NCI-H2171 (cell line): ENCODE measurements around the gene GNGT1.

Experiments used
- DNase-seq: peaks from one replicate; lab custom pipeline; 2025; lab: John Stamatoyannopoulos, UW

Gene GNGT1

GRCh38 chr7:93943816-93944540 lies 37.6 kb downstream of the GNGT1 start:
- no peak for DNase-seq

- no peak for DNase-seq
Observed at GRCh38 chr7:93944673-93945072, 38.3 kb downstream of the GNGT1 start.

GRCh38 chr7:93945083-93945482 lies 38.7 kb downstream of the GNGT1 start:
- DNase-seq: no peak

DNA sequence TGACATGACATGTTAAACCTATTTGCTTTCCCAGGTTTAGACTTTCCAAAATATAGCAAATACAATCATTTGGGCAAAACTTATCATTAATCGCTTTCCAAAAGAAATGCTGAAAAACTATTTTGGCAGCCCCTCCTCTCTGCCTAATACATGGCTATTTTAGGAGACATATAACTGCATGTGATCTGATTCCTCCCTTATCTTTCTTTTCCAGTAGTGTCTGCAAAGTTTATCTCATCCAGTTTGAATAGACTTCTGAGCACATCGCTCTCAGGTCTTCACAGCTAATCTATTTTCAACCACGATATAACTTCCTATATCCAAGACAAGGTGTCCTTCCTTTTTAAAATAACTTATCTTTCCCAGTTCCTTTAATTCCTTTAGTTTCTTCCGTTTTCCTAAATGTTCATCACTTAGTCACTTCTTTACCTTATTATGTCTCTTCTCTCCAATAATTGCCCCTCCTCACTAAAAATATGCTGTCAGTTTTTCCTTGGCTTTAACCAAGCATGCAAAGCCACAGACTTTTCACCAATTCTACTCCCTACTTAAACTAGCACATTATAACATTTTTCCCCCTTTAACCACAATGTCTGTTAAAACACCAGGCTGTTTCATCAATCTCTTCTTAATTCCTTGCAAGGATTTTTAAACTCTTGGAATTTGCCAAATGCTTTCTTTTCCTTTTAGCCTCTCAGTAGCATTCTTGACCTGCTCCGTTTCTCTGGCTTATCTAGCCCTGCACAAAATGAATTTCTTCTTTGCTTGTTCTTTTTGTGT lies 39.6 kb downstream of the GNGT1 start:
- no peak for DNase-seq

DNA sequence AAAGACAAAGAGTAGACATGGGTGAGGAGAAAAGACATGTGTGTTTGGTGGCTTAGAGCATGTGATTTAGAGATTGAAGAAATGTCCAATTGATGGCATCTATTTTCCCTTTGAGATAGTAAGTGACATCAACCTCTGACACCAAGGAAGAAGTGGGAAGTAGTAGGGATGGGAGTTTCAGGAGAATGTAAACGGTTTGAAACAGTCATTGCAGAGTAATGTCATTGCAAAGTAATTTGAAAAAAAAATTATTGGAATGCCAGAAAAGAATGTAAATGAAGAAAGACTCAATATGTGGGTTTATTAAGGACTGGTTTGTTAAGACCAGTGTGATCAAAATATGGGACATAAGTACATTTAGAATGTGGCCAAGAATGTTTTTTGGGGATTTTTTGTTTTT lies 41.7 kb downstream of the GNGT1 start:
- no peak for DNase-seq

DNA sequence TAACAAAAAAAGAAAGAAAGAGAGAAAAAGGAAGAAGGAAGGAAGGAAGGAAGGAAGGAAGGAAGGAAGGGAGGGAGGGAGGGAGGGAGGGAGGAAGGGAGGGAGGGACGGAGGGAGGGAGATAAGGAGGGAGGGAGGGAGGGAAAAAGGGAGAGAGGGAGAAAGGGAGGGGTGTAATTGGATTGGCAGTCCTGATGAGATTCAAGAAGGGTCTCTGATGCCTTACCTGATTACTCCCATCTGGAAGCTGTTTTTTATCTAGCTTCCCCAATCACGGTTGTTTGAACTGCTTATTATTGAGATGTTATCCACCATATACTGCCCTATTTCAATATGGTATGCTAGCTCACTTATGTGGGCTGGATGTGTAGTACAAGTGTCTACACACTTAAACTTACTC lies 42.5 kb downstream of the GNGT1 start:
- no peak for DNase-seq

DNA sequence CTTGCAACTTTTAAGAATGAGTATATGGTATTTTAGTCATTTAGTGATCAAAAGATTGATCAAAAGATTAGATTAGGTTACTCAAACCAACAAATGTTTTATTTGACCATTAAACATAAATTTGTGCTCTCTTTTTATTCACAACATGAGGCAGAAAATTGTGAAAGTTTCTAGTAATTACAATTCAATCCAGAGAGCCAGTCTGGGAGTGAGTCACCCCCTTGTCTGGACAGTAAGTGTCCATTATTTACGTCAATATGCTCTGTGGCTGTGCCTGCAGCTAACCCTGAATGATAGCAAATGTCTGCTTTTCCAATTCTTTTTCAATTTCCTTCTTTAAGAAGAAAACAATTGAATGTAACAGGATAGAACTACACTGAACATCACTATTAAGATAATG lies 43.1 kb downstream of the GNGT1 start:
- no peak for DNase-seq

- DNase-seq: no peak
Observed at GRCh38 chr7:93955304-93955703, 48.9 kb downstream of the GNGT1 start.

DNA sequence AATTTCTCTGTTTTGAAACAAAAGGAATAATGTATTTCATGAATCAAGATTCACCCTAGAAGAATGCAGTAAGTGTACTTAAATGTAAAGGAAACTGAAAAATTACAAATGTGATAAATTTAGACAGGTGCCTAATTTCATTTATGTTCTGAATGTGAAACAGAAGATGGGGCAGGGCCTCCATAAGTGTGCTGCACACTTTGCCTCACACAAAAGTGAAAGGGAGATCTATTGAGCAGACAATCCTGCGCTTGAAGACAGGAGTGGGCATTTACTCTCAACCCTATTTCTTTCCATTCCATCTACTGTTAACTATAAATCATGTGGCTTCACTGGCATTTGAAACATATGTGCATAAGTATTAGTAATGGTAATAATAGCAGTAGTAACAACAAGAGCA lies 51.4 kb downstream of the GNGT1 start:
- no peak for DNase-seq

DNA sequence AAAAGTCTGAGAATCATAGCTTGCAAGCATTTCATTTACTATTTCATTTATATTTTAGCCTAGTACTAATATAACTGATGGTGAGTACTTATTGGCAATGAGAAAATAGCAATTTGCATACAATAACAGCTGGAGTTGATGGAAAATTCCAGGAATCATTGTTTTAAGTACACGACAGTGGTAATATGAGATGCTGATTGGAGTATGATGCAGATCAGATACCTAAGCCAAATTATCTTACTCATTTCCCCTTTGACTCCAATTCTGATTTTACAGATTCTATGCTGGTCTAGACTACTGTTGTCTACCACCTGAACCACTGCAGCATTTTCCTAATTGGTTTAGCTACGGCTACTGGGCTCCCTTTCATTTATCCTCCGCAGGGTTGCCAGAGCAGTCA lies 51.8 kb downstream of the GNGT1 start:
- no peak for DNase-seq

DNA sequence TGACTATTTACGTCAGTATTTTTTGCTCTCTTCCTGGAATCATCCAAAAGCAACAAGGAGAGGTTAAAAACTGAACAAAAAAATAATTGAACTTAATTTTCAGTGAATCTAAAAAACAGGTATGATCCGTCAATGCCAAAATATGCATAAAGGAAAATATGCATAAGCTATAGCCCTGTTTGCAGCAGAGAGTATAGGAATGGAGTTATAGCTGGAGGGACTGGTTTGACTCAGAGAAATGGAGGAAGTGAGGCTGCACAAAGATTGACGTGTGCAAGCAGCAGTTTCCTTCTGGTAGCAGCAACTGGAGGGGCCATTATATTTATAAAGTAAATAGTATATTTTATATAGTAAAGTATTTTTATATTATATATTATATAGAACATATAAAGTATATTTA lies 52.3 kb downstream of the GNGT1 start:
- DNase-seq: no peak
